Pancreas (tissue), 10 donors: ENCODE results near the gene ZNF407. TPM values are rescaled to one million over a fixed set of nuclear protein-coding genes. Genes with fewer than 3 reads are reported as not detected.
A peak's percentile ranks its signal among the peaks of the same experiment; 100 is the strongest.

ENCODE experiments used
- ATAC-seq, 4 donors: fragments of 200-7000 bp; cut with Tn5 transposase; one replicate each; pipeline versions ENCODE4 v1.8.0 to v1.9.1; 2020; ENCODE audit warnings: mild to moderate bottlenecking in 4 of 4, moderate library complexity in 4 of 4
- DNase-seq, 6 donors: peaks; one replicate each; pipeline ENCODE4 v3.0.0-alpha.2; 2020
- FAIRE-seq: peaks from 2 replicates; lab custom pipeline; 2012; peaks lifted over from hg19 to GRCh38; lab: Jason Lieb, UNC
- H3K27ac ChIP-seq, 4 donors: fragments of 200-600 bp; sonication (generic); 1 replicate in 3 of 4; 2 replicates in 1 of 4; pipeline versions ENCODE4 v1.5.0 to v1.8.0; 2020
- H3K27me3 ChIP-seq, 4 donors: fragments of 200-600 bp; one replicate each; pipeline ENCODE4 v1.8.0; 2021
- H3K36me3 ChIP-seq, 3 donors: fragments of 200-600 bp; sonication (generic) in 1 of 3; one replicate each; pipeline versions ENCODE4 v1.5.0 to v1.8.0; 2020 to 2021
- H3K4me1 ChIP-seq, 3 donors: fragments of 200-600 bp; one replicate each; pipeline ENCODE4 v1.8.0; 2021
- H3K4me3 ChIP-seq, 4 donors: fragments of 200-600 bp; sonication (generic) in 2 of 4; one replicate each; pipeline versions ENCODE4 v1.5.0 to v1.8.0; 2020 to 2021
- H3K9me3 ChIP-seq, 4 donors: fragments of 200-600 bp; one replicate each; pipeline ENCODE4 v1.8.0; 2021
- CTCF ChIP-seq, 4 donors: fragments of 200-600 bp; sonication (generic) in 3 of 4; IDR thresholded peaks; one replicate each; pipeline versions ENCODE4 v1.5.0 to v1.8.0; 2021; ENCODE audit warnings: antibody characterized with exemption in 4 of 4
- WGBS, 2 donors: extraction: QIAGEN DNeasy Blood & Tissue Kit; methylation state at CpG; one replicate each; pipeline ENCODE4 v1.1.7; 2013; 5-methylcytosine and 5-hydroxymethylcytosine counted together
- intact Hi-C, 3 donors: fragments of 100-400 bp; cut with DNase I; formaldehyde crosslinking; loops; one replicate each; pipeline versions ENCODE4 v1.11.1 to v1.14.2; 2022
- polyA plus RNA-seq, 2 donors: library from polyadenylated mRNA; stranded (reverse); fragments of 200-250 nt; gene quantifications; one replicate each; pipeline ENCODE4 v1.2.3, GENCODE V29; 2013
- total RNA-seq, 6 donors: library from RNA; stranded (reverse); fragmentation: NEBNext Ultra II Directional in 4 of 6; extraction: Animal tissue kit (Norgen Biotek cat#: 25700) in 4 of 6; gene quantifications; one replicate each; pipeline versions ENCODE4 v1.2.1 to v1.2.4, GENCODE V29; 2021 to 2023
- donor health status: healthy with polysubstance abuse.
- donor health status: DM: no; HTN: no; CAD: no; lungs with moderate emphysema.
- donor health status: DM: no; HTN: no; CAD: no.
- donor health status: control.
- donor health status: control.
- donor health status: Bipolar disorder and iron deficiency.
- donor health status: DM: yes; HTN: yes; CAD: no.
- donor health status: DM: no; HTN: no; CAD: no.
- donor health status: DM: no; HTN: no; CAD: no.
- donor health status: DM: yes; HTN: yes; CAD: no.

ZNF407 gene
- total and polyA plus RNA-seq, 8 donors = 2.7 to 10.0 (median 4.9) TPM

GRCh38 chr18:74590671-74591070 lies 7.0 kb upstream of the ZNF407 start:
- H3K4me3 ChIP-seq = no peak overlapping the region
- DNase-seq (no peak), ATAC-seq (no peak), FAIRE-seq (no peak)
- H3K9me3 ChIP-seq = no peaks in the 10 kb centered on the region
- no peaks in the 10 kb centered on the region for H3K36me3 ChIP-seq
- no peak overlapping the region for H3K27ac ChIP-seq
- 71 to 76% methylated on average over 1 of the region's 1 CpG for WGBS, 2 donors
- H3K4me1 ChIP-seq = peaks cover under 1 to 2% (median under 1%) of the 10 kb centered on the region in 3 donors
- no peak for TF ChIP-seq CTCF (IDR thresholded peaks at IDR 0.05)
- H3K27me3 ChIP-seq = no peaks in the 10 kb centered on the region
- intact Hi-C loops = no loop called here

GRCh38 chr18:74595431-74595830 lies 2.2 kb upstream of the ZNF407 start:
- no peak for FAIRE-seq
- no peaks in the 10 kb centered on the region for H3K9me3 ChIP-seq
- intact Hi-C loops = no loop called here
- no peak for ATAC-seq
- H3K27ac ChIP-seq = no peak overlapping the region
- TF ChIP-seq CTCF (IDR thresholded peaks at IDR 0.05) = no peak
- H3K36me3 ChIP-seq = no peaks in the 10 kb centered on the region
- DNase-seq = no peak
- H3K27me3 ChIP-seq = no peaks in the 10 kb centered on the region
- H3K4me1 ChIP-seq = peaks cover 9 to 16% (median 14%) of the 10 kb centered on the region in 3 donors
- no peak overlapping the region for H3K4me3 ChIP-seq

GRCh38 chr18:74597034-74597661 lies 522 bp upstream of the ZNF407 start:
- Histone ChIP-seq H3K9me3 (no peaks in the 10 kb centered on the region), H3K27me3 (no peaks in the 10 kb centered on the region), H3K36me3 (no peaks in the 10 kb centered on the region), H3K4me1 (peaks cover 9 to 16% (median 14%) of the 10 kb centered on the region in 3 donors), H3K27ac (peak overlapping the region; percentile 94 to 98 (median 96)), H3K4me3 (peak overlapping the region; percentile 88 to 100 (median 93))
- peak in 5 of 6 donors; percentile 51 to 83 (median 63) for DNase-seq
- ATAC-seq = peak; percentile 63 to 78 (median 70)
- no peak for FAIRE-seq
- WGBS, 2 donors = 0 to 1% methylated on average over 41 of the region's 41 CpGs
- intact Hi-C loops = no loop called here
- no peak for TF ChIP-seq CTCF (IDR thresholded peaks at IDR 0.05)

GRCh38 chr18:74598350-74599001 lies 806 bp downstream of the ZNF407 start:
- H3K4me3 ChIP-seq = peak overlapping the region; percentile 88 to 100 (median 93)
- 0% methylated on average over 40 to 44 of the region's 44 CpGs for WGBS, 2 donors
- FAIRE-seq (no peak), ATAC-seq (peak; percentile 29 to 60 (median 46)), DNase-seq (peak; percentile 36 to 84 (median 60))
- H3K36me3 ChIP-seq = no peaks in the 10 kb centered on the region
- intact Hi-C loops = no loop called here
- peak overlapping the region; percentile 94 to 98 (median 96) for H3K27ac ChIP-seq
- peaks cover 9 to 16% (median 14%) of the 10 kb centered on the region in 3 donors for H3K4me1 ChIP-seq
- TF ChIP-seq CTCF (IDR thresholded peaks at IDR 0.05) = no peak
- H3K27me3 ChIP-seq = no peaks in the 10 kb centered on the region
- no peaks in the 10 kb centered on the region for H3K9me3 ChIP-seq

- no peak overlapping the region for H3K27ac ChIP-seq
- no peaks in the 10 kb centered on the region for H3K4me1 ChIP-seq
- H3K9me3 ChIP-seq = no peaks in the 10 kb centered on the region
- no peaks in the 10 kb centered on the region for H3K27me3 ChIP-seq
- no peak for TF ChIP-seq CTCF (IDR thresholded peaks at IDR 0.05)
- no peaks in the 10 kb centered on the region for H3K36me3 ChIP-seq
- ATAC-seq (no peak), FAIRE-seq (no peak), DNase-seq (no peak)
- intact Hi-C loops = no loop called here
- H3K4me3 ChIP-seq = no peak overlapping the region
Observed at GRCh38 chr18:74604361-74604760, 6.7 kb downstream of the ZNF407 start.
